ENCODE results near the gene OGDH. TPM values are rescaled to one million over a fixed set of nuclear protein-coding genes. Genes with fewer than 3 reads are reported as not detected.

The OGDH gene
- total RNA-seq, 1 experiment from 2014 or later: 75.1 TPM

DNA sequence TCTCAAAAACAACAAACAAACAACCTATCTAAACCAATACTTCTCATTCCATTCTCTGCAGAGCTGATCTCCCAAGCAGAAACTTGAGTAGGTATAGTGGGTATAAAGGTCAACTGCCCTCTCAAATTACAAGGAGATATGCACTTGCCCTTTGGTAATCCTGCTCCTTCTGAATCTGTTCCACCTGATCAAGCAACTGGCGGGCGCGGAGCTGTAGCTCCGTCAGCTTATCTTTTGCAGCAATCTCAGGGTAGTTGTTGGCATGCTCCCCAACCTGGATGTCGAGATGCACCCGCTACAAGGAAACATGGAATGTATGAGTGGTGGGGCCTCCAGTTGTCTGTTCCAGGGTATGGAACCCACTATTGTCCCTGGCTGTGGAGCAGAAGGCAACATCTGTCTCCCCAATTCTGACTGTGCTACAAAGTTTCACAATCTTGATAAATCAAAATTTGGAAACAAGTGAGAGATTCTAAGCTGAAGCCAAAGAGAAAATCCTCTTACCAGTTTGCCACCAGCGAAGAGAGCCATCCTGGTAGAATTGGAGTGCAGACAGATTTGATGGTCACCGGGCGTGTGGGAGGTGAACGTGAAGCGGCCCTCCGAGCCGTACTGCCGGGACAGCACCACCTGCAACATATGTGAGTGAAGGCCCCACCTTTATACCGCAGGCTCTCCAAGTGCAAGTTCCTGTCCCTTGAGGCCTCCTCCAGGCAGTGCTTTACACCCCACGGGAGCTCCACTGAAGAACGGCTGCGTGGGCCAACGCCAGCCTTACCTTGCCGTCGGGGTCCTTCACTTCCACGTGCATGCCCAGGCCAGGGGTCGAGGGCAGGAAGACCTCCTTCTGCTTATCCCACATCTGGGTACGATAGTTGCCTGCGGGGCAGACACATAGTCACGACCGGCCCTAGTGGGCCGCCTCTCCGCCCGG lies 25.2 kb upstream of the OGDH start:
- ChIA-PET POLR2A (interaction anchor here (0.5 to 3.7 kb wide), 26 partner anchors 9 to 530 kb away, joined by 3 to 50 read pairs (median 5); partner anchors contain the start of genes DDX56, H2AZ2, NUDCD3 and OGDH), CTCF (interaction anchor here (0.6 to 1.5 kb wide), 10 partner anchors 16 to 1633 kb away, joined by 3 to 8 read pairs (median 4); partner anchors contain the start of gene NUDCD3)
- H3K4me1 Mint-ChIP-seq (ENCODE audit: insufficient read depth, unreplicated experiment): peaks cover 7% of the 10 kb centered on the region
- H3K36me3 Mint-ChIP-seq (ENCODE audit: insufficient read depth, unreplicated experiment): peaks cover 50% of the 10 kb centered on the region
- intact Hi-C loops (cut with micrococcal nuclease): no loop called here
- H3K9me3 Mint-ChIP-seq (ENCODE audit: unreplicated experiment): no peaks in the 10 kb centered on the region
- TF ChIP-seq CTCF (IDR thresholded peaks at IDR 0.05; ENCODE audit: unreplicated experiment): no peak
- H3K4me3 Mint-ChIP-seq (ENCODE audit: unreplicated experiment): peak overlapping the region; percentile 85
- no TSS peak for BruUV-seq (replicated peaks)
- no peak for DNase-seq (ENCODE audit: unreplicated experiment)
- peak overlapping the region; percentile 93 for H3K27ac Mint-ChIP-seq (ENCODE audit: low read depth, unreplicated experiment)
- H3K27me3 Mint-ChIP-seq (ENCODE audit: insufficient read depth, unreplicated experiment): no peaks in the 10 kb centered on the region

GRCh38 chr7:44581879-44582603 lies 24.4 kb upstream of the OGDH start, which contains the start of gene TMED4:
Gene TMED4 (minus strand): TSS chr7:44582231. CDS start chr7:44582206, 25 bp downstream.
- Mint-ChIP-seq H3K4me1 (ENCODE audit: insufficient read depth, unreplicated experiment) (peaks cover 6% of the 10 kb centered on the region), H3K9me3 (ENCODE audit: unreplicated experiment) (no peaks in the 10 kb centered on the region), H3K36me3 (ENCODE audit: insufficient read depth, unreplicated experiment) (peaks cover 41% of the 10 kb centered on the region), H3K27ac (ENCODE audit: low read depth, unreplicated experiment) (peak within 1 kb of the TSS; percentile 93), H3K27me3 (ENCODE audit: insufficient read depth, unreplicated experiment) (no peaks in the 10 kb centered on the region), H3K4me3 (ENCODE audit: unreplicated experiment) (peak within 1 kb of the TSS; percentile 85)
- BruUV-seq (replicated peaks): no TSS peak
- no peak for TF ChIP-seq CTCF (IDR thresholded peaks at IDR 0.05; ENCODE audit: unreplicated experiment)
- CTCF ChIA-PET: interaction anchor here (0.6 to 1.5 kb wide), 7 partner anchors 17 to 1632 kb away, joined by 3 to 8 read pairs (median 3); no protein-coding TSS in a partner anchor
- intact Hi-C loops (cut with micrococcal nuclease): no loop called here
- POLR2A ChIA-PET: interaction anchor here (0.5 to 3.7 kb wide), 37 partner anchors 9 to 529 kb away, joined by 3 to 50 read pairs (median 4); partner anchors contain the start of genes DDX56, H2AZ2, NUDCD3 and OGDH
- DNase-seq (ENCODE audit: unreplicated experiment): peak; percentile 99

DNA sequence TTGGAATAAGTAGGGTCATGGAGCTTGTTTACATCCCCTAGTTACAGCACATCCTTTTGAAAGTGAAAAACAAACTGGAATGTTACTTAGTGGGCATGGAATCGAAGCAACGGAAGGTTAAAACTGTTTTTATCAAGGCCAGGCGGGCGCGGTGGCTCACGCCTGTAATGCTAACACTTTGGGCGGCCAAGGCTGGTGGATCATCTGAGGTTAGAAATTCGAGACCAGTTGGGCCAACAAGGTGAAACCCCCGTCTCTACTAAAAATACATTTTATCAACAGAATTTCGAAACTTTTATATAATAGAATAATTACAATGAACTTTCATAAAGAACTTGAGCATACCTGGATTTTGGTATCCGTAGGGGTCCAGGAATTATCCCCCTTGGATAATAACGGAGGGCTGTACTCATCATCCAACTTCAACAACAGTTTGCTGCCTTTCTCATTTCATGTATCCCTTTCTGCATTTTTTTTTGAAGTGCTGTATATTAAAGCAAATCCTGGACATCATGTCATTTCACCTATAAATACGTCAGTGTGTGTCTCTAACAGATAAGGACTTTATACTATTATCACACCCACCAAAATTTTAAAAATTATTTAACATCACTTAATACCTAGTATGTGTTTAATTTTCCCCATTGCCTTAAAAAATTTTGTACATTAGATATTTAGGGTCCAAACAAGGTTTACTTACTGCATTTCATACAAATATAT lies 23.1 kb upstream of the OGDH start:
- Mint-ChIP-seq H3K27me3 (ENCODE audit: insufficient read depth, unreplicated experiment) (no peaks in the 10 kb centered on the region), H3K4me1 (ENCODE audit: insufficient read depth, unreplicated experiment) (peaks cover 11% of the 10 kb centered on the region), H3K9me3 (ENCODE audit: unreplicated experiment) (no peaks in the 10 kb centered on the region), H3K27ac (ENCODE audit: low read depth, unreplicated experiment) (peak overlapping the region; percentile 93), H3K36me3 (ENCODE audit: insufficient read depth, unreplicated experiment) (peaks cover 35% of the 10 kb centered on the region), H3K4me3 (ENCODE audit: unreplicated experiment) (peak overlapping the region; percentile 85)
- ChIA-PET POLR2A (interaction anchor here (0.7 to 3.7 kb wide), 20 partner anchors 8 to 528 kb away, joined by 3 to 50 read pairs (median 6); partner anchors contain the start of genes DDX56, H2AZ2, NUDCD3 and OGDH), CTCF (interaction anchor here (0.6 to 1.0 kb wide), 4 partner anchors 339 to 814 kb away, joined by 3 read pairs; no protein-coding TSS in a partner anchor)
- TF ChIP-seq CTCF (IDR thresholded peaks at IDR 0.05; ENCODE audit: unreplicated experiment): no peak
- intact Hi-C loops (cut with micrococcal nuclease): no loop called here
- BruUV-seq (replicated peaks): no TSS peak
- DNase-seq (ENCODE audit: unreplicated experiment): no peak
